Measurements from ENCODE around the gene FUZ.

- TF ChIP-seq EZH2phosphoT487 (IDR thresholded peaks at IDR 0.05; ENCODE audit: insufficient read depth, low read depth) (no peak), EZH2 (IDR thresholded peaks at IDR 0.05; ENCODE audit: insufficient read depth, poor library complexity, severe bottlenecking) (no peak)
Measured at GRCh38 chr19:49838885-49839588, 25.9 kb upstream of the FUZ start.

Measured in GM23248 (cell line).